SK-N-SH (cell line): ENCODE results near the gene MAN2B1.

Experiments used
- CHD2 ChIP-seq: fragments of 150-350 bp; IDR thresholded peaks from 2 replicates; pipeline ENCODE4 v1.6.1; 2018; ENCODE audit warnings: low read length; ENCODE audit not compliant: partially characterized antibody
- FOXM1 ChIP-seq: IDR thresholded peaks from 2 replicates; pipeline ENCODE4 v1.4.0; 2012; ENCODE audit warnings: low read depth, mild to moderate bottlenecking
- GABPA ChIP-seq: IDR thresholded peaks from 2 replicates; pipeline ENCODE4 v1.4.0; 2012; ENCODE audit warnings: low read depth, mild to moderate bottlenecking
- NRF1 ChIP-seq: IDR thresholded peaks from 2 replicates; pipeline ENCODE4 v1.6.1; 2012; ENCODE audit warnings: low read depth, mild to moderate bottlenecking, low read length
- POLR2AphosphoS5 ChIP-seq: IDR thresholded peaks from 2 replicates; pipeline ENCODE4 v1.6.1; 2012; ENCODE audit warnings: low read depth, low read length
- RCOR1 ChIP-seq: fragments of 150-350 bp; IDR thresholded peaks from 2 replicates; pipeline ENCODE4 v1.6.1; 2017; ENCODE audit warnings: antibody characterized with exemption, low read length
- SIN3A ChIP-seq: IDR thresholded peaks from 2 replicates; pipeline ENCODE4 v1.6.1; 2012; ENCODE audit warnings: low read depth, mild to moderate bottlenecking, low read length, moderate library complexity, borderline replicate concordance
- TEAD4 ChIP-seq: IDR thresholded peaks from 2 replicates; pipeline ENCODE4 v1.4.0; 2012; ENCODE audit warnings: mild to moderate bottlenecking, borderline replicate concordance; ENCODE audit not compliant: insufficient read depth
- YY1 ChIP-seq: IDR thresholded peaks from 2 replicates; pipeline ENCODE4 v1.4.0; 2012; ENCODE audit warnings: low read depth, mild to moderate bottlenecking
- TF ChIP-seq, protein P1 (sequence below): fragments of 200-600 bp; sonication (generic); IDR thresholded peaks from 2 replicates; pipeline ENCODE4 v1.6.1; 2017; ENCODE audit warnings: antibody characterized with exemption, mild to moderate bottlenecking, moderate library complexity
- TF ChIP-seq, protein P2 (sequence below): fragments of 150-350 bp; IDR thresholded peaks from 2 replicates; pipeline ENCODE4 v1.6.1; 2017; ENCODE audit warnings: antibody characterized with exemption, low read length, low read depth, borderline replicate concordance
- TF ChIP-seq, protein P3 (sequence below): IDR thresholded peaks from 2 replicates; pipeline ENCODE4 v1.4.0; 2012; ENCODE audit warnings: low read depth
- TF ChIP-seq, protein P4 (sequence below): fragments of 150-350 bp; IDR thresholded peaks from 2 replicates; pipeline ENCODE4 v1.6.1; 2016; ENCODE audit warnings: mild to moderate bottlenecking, low read depth, low read length

DNA sequence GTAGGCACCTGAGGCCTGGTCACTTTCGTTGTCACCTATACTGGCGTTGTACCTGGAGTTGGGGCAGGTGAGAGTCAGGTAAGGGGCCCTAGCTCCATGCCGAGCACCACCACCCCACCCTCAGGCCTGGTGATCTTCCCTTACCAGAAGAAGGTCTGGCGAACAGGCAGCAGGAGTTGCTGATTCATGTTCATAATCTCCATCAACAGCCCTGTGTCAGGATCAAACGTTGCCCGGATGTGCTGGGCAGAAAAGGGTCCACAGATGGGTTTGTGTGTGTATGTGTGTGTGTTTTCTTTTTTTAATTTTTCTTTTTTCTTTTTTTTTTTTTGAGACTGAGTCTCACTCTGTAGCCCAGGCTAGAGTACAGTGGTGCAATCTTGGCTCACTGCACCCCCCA is 14.3 kb downstream of the MAN2B1 start:
- TF ChIP-seq, protein P1, sequence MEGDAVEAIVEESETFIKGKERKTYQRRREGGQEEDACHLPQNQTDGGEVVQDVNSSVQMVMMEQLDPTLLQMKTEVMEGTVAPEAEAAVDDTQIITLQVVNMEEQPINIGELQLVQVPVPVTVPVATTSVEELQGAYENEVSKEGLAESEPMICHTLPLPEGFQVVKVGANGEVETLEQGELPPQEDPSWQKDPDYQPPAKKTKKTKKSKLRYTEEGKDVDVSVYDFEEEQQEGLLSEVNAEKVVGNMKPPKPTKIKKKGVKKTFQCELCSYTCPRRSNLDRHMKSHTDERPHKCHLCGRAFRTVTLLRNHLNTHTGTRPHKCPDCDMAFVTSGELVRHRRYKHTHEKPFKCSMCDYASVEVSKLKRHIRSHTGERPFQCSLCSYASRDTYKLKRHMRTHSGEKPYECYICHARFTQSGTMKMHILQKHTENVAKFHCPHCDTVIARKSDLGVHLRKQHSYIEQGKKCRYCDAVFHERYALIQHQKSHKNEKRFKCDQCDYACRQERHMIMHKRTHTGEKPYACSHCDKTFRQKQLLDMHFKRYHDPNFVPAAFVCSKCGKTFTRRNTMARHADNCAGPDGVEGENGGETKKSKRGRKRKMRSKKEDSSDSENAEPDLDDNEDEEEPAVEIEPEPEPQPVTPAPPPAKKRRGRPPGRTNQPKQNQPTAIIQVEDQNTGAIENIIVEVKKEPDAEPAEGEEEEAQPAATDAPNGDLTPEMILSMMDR, result no peak
- no peak for TF ChIP-seq SIN3A
- no peak for TF ChIP-seq YY1
- no peak for TF ChIP-seq POLR2AphosphoS5
- TF ChIP-seq, protein P2, sequence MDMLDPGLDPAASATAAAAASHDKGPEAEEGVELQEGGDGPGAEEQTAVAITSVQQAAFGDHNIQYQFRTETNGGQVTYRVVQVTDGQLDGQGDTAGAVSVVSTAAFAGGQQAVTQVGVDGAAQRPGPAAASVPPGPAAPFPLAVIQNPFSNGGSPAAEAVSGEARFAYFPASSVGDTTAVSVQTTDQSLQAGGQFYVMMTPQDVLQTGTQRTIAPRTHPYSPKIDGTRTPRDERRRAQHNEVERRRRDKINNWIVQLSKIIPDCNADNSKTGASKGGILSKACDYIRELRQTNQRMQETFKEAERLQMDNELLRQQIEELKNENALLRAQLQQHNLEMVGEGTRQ, result no peak
- TF ChIP-seq, protein P3, sequence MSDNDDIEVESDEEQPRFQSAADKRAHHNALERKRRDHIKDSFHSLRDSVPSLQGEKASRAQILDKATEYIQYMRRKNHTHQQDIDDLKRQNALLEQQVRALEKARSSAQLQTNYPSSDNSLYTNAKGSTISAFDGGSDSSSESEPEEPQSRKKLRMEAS, result no peak
- no peak for TF ChIP-seq RCOR1
- TF ChIP-seq NRF1, result no peak
- no peak for TF ChIP-seq GABPA
- TF ChIP-seq TEAD4, result no peak
- TF ChIP-seq, protein P4, sequence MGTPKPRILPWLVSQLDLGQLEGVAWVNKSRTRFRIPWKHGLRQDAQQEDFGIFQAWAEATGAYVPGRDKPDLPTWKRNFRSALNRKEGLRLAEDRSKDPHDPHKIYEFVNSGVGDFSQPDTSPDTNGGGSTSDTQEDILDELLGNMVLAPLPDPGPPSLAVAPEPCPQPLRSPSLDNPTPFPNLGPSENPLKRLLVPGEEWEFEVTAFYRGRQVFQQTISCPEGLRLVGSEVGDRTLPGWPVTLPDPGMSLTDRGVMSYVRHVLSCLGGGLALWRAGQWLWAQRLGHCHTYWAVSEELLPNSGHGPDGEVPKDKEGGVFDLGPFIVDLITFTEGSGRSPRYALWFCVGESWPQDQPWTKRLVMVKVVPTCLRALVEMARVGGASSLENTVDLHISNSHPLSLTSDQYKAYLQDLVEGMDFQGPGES, result no peak
- TF ChIP-seq CHD2, result no peak
- no peak for TF ChIP-seq FOXM1
